Ovary (tissue), 9 donors: ENCODE data around the gene MYOM1. TPM values are rescaled to one million over a fixed set of nuclear protein-coding genes. Genes with fewer than 3 reads are reported as not detected.

Source experiments
- DNase-seq, 5 donors: peaks; one replicate each; pipeline ENCODE4 v3.0.0-alpha.2; 2019 to 2020
- H3K27ac ChIP-seq, 2 donors: fragments of 200-600 bp; one replicate each; pipeline versions ENCODE4 v1.5.1 to v1.8.0; 2019 to 2022
- H3K27me3 ChIP-seq: fragments of 200-600 bp; one replicate; pipeline ENCODE4 v1.8.0; 2022
- H3K36me3 ChIP-seq: fragments of 200-600 bp; sonication (generic); one replicate; pipeline ENCODE4 v1.5.1; 2019
- H3K4me1 ChIP-seq: one replicate; pipeline ENCODE4 v1.8.1; 2013; ENCODE audit warnings: mild to moderate bottlenecking, moderate library complexity; ENCODE audit not compliant: insufficient read depth
- H3K4me3 ChIP-seq: fragments of 200-600 bp; sonication (generic); one replicate; pipeline ENCODE4 v1.5.1; 2017
- H3K9me3 ChIP-seq, 2 donors: fragments of 200-600 bp in 1 of 2; sonication (generic) in 1 of 2; one replicate each; pipeline versions ENCODE4 v1.5.1 to v1.8.1; 2013 to 2019; ENCODE audit warnings: mild to moderate bottlenecking in 1 of 2, moderate library complexity in 1 of 2
- CTCF ChIP-seq, 3 donors: fragments of 450-650 bp in 2 of 3; fragments of 200-600 bp in 1 of 3; IDR thresholded peaks; one replicate each; pipeline versions ENCODE4 v1.5.1 to v1.8.0; 2016 to 2022; ENCODE audit warnings: antibody characterized with exemption in 3 of 3, mild to moderate bottlenecking in 1 of 3
- EP300 ChIP-seq: sonication (generic); formaldehyde crosslinking; IDR thresholded peaks from one replicate; pipeline ENCODE4 v1.6.1; 2017; ENCODE audit warnings: antibody characterized with exemption
- POLR2A ChIP-seq: fragments of 450-650 bp; IDR thresholded peaks from one replicate; pipeline ENCODE4 v1.6.1; 2017; ENCODE audit warnings: antibody characterized with exemption, mild to moderate bottlenecking, moderate library complexity
- WGBS, 3 donors: extraction: QIAGEN DNeasy Blood & Tissue Kit in 1 of 3; methylation state at CpG; one replicate each; pipeline versions ENCODE4 v1.1.5 to v1.1.7; 2013 to 2017; 5-methylcytosine and 5-hydroxymethylcytosine counted together
- intact Hi-C, 4 donors: fragments of 100-400 bp; cut with DNase I; formaldehyde crosslinking; loops; one replicate each; pipeline versions ENCODE4 v1.11.0 to v1.15.1; 2022 to 2023
- polyA plus RNA-seq, 2 donors: library from polyadenylated mRNA; stranded (reverse); fragments of 200-250 nt in 1 of 2; fragments of 350-450 nt in 1 of 2; fragmentation: Illumina TruSeq in 1 of 2; extraction: RNeasy Lipid Tissue Mini Kit (QIAGEN cat#74804) in 1 of 2; gene quantifications; one replicate each; pipeline ENCODE4 v1.2.3, GENCODE V29; 2013 to 2014
- total RNA-seq, 7 donors: library from RNA; depleted of rRNA in 2 of 7; stranded (reverse); fragments of >200 nt in 2 of 7; fragmentation: NEBNext Ultra II Directional in 3 of 7; extraction: Animal tissue kit (Norgen Biotek cat#: 25700) in 3 of 7; gene quantifications; one replicate each; pipeline versions ENCODE4 v1.1.0 to v1.2.4, GENCODE V29; 2016 to 2023
- donor health status: DM: no; HTN: no; CAD: no; lungs with moderate emphysema.
- donor health status: DM: no; HTN: no; CAD: no.
- donor health status: Bipolar disorder and iron deficiency.
- donor health status: DM: yes; HTN: yes; CAD: no.
- donor health status: DM: no; HTN: no; CAD: no.
- donor health status: DM: yes; HTN: yes; CAD: no.

MYOM1 gene
- total and polyA plus RNA-seq, 9 donors: 0.69 to 21.0 (median 3.6) TPM

GRCh38 chr18:3218819-3219218 is 949 bp downstream of the MYOM1 start:
- H3K4me3 ChIP-seq: no peak overlapping the region
- no peaks in the 10 kb centered on the region for H3K36me3 ChIP-seq
- intact Hi-C loops: no loop called here
- no peak for DNase-seq
- no peaks in the 10 kb centered on the region for H3K9me3 ChIP-seq
- 36 to 67% (median 65%) methylated on average over 2 of the region's 2 CpGs for WGBS, 3 donors
- H3K27ac ChIP-seq: no peak overlapping the region
- TF ChIP-seq EP300: no peak
- TF ChIP-seq POLR2A: no peak
- TF ChIP-seq CTCF (IDR thresholded peaks at IDR 0.05): no peak
- no peaks in the 10 kb centered on the region for H3K27me3 ChIP-seq
- no peaks in the 10 kb centered on the region for H3K4me1 ChIP-seq

- Histone ChIP-seq H3K27me3 (no peaks in the 10 kb centered on the region), H3K4me1 (no peaks in the 10 kb centered on the region), H3K27ac (no peak overlapping the region), H3K36me3 (no peaks in the 10 kb centered on the region), H3K9me3 (no peaks in the 10 kb centered on the region), H3K4me3 (no peak overlapping the region)
- TF ChIP-seq EP300: no peak
- TF ChIP-seq POLR2A: no peak
- no peak for TF ChIP-seq CTCF (IDR thresholded peaks at IDR 0.05)
- DNase-seq: no peak
- intact Hi-C loops: no loop called here
- WGBS, 3 donors: 35 to 42% (median 35%) methylated on average over 3 of the region's 3 CpGs
Measured at GRCh38 chr18:3217948-3218647, 1.7 kb downstream of the MYOM1 start.

GRCh38 chr18:3216987-3217386 is 2.8 kb downstream of the MYOM1 start:
- intact Hi-C loops: no loop called here
- Histone ChIP-seq H3K27ac (no peak overlapping the region), H3K4me1 (no peaks in the 10 kb centered on the region), H3K9me3 (no peaks in the 10 kb centered on the region), H3K36me3 (no peaks in the 10 kb centered on the region), H3K4me3 (no peak overlapping the region), H3K27me3 (no peaks in the 10 kb centered on the region)
- no peak for TF ChIP-seq POLR2A
- no peak for TF ChIP-seq CTCF (IDR thresholded peaks at IDR 0.05)
- no peak for TF ChIP-seq EP300
- DNase-seq: no peak
- WGBS, 3 donors: 78 to 93% (median 86%) methylated on average over 5 of the region's 5 CpGs

- H3K27me3 ChIP-seq: no peaks in the 10 kb centered on the region
- no peak for DNase-seq
- no peaks in the 10 kb centered on the region for H3K4me1 ChIP-seq
- TF ChIP-seq EP300 (no peak), CTCF (IDR thresholded peaks at IDR 0.05) (no peak), POLR2A (no peak)
- 95 to 96% (median 96%) methylated on average over 36 of the region's 36 CpGs for WGBS, 3 donors
- H3K27ac ChIP-seq: no peak overlapping the region
- intact Hi-C loops: no loop called here
- no peaks in the 10 kb centered on the region for H3K36me3 ChIP-seq
- H3K9me3 ChIP-seq: no peaks in the 10 kb centered on the region
- H3K4me3 ChIP-seq: no peak overlapping the region
Measured at GRCh38 chr18:3214855-3215637, 4.7 kb downstream of the MYOM1 start.
